GM19455 (cell line): ENCODE data around the gene CCDC85A.
"Not testable (repeated sequence)": the region's sequence is repeated elsewhere in the genome, so short reads cannot be mapped to it uniquely, and the experiment has no call there.

Experiments
- ATAC-seq: cut with Tn5 transposase; IDR thresholded peaks from one replicate; pipeline ENCODE4 v1.9.1; 2021; ENCODE audit not compliant: unreplicated experiment

CCDC85A gene

DNA sequence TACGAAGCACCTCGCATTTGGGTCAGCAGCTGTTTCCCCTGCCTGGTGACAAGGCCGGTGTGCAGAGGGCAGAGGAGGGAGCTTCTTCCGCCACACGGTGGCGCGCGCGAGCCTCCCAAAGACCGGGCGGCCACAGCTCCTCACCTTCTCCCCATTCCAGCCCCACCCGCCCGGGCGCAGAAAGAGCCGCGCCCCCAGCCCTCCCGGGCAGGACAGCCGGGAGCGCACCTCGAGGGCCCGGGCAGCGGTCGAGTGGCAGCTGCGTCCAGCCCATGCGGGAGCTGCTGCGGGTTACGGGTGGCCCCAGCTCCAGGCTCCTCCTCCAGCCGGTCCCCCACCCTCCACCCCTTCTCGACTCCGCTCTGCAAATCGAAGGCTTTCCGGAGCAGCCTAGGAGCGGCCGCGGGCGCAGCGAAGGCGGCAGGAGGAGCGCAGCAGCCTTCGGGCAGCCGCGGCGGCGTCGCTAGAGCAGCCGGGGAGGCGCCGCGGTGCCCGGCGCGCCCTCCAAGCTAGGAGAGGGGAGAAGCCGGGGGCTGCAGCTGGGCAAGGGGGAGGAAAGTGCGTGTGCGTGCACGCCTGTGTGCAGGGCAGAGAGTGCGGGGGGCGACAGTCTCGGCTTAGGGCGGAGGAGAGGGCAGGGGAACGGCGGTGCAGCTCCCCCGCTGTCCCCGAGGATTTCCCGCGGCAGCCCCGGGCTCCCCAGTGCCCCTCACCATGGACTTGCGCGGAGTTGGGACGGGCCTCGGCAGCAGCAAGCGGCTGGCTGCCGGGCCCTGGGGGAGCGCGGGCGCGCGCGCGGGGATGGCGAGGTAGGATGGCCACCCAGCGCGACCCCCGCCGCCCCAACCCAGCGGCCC is at the start of gene CCDC85A:
CCDC85A (plus strand) TSS at position 348 of the 857 bp plus-strand sequence. CDS start 635 bp downstream, outside the sequence.
- peak; percentile 95 for ATAC-seq

GRCh38 chr2:56134861-56135260 is 48.9 kb upstream of the CCDC85A start:
- no peak for ATAC-seq

DNA sequence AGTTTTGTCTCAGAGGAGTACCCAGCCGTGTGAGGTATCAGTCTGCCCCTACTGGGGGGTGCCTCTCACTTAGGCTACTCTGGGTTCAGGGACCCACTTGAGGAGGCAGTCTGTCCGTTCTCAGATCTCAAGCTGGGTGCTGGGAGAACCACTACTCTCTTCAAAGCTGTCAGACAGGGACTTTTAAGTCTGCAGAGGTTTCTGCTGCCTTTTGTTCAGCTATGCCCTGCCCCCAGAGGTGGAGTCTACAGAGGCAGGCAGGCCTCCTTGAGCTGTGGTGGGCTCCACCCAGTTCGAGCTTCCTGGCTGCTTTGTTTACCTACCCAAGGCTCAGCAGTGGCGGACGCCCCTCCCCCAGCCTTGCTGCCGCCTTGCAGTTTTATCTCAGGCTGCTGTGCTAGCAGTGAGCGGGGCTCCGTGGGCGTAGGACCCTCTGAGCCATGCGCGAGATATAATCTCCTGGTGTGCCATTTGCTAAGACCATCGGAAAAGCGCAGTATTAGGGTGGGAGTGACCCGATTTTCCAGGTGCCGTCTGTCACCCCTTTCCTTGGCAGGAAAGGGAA is 41.2 kb upstream of the CCDC85A start:
- not testable (repeated sequence) for ATAC-seq

GRCh38 chr2:56147907-56148306 is 35.9 kb upstream of the CCDC85A start:
- ATAC-seq = no peak

DNA sequence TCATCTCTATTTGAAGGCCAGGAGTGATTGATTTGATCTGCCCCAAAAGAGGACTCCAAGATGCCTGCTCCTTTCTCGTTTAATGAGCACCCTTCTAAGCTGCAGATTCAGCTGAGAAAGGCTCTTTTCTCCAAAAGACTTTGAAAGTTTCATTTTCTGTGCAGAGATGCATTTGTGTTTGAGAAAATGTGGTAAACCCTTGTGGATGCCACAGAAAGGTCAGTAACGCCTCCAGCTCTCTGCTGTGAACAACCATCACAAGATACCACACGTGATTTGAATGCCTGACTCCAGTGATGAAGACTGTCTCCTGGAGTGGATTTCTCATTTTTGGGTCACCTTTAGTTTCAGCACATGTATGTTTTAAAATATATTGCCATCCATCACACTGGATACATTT is 35.0 kb upstream of the CCDC85A start:
- no peak for ATAC-seq

DNA sequence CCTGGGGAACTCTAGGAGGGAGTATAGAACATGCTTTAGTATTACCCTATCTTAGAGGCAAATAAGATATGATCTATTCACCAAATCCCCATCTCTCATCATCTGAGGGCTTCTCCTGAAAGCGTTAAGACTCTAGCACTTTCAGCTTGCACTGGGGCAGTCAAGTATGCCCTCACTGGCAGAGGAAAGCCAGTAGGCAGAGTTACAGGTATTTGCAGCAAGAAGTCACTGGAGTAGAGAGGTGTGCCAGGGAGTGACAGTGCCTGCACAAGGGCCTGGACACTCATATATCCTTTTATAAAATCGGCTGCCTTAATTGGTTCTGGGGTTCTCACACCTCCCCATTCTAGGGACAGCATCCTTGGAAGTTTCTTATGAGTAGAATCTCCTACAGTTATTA is 31.9 kb upstream of the CCDC85A start:
- ATAC-seq = no peak

DNA sequence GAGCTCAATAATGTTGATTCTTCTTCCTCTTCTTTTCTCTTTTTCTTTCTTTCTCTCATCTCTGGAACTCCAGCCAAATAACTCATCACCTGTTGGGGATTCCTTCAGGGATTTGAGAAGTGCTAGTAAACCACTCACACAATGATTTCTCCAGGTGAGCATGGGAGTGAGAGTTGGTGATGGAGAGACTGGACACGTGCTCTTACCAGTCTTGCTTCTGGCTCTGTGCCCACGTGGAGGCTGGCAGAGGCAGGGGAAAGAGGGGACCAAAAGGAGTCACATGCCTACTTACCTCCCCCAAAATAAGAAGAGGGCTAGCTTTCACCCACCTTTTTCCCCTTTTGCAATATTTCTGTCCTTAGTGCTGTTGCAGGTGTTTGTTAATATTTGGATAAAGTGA is 28.6 kb upstream of the CCDC85A start:
- ATAC-seq = no peak

DNA sequence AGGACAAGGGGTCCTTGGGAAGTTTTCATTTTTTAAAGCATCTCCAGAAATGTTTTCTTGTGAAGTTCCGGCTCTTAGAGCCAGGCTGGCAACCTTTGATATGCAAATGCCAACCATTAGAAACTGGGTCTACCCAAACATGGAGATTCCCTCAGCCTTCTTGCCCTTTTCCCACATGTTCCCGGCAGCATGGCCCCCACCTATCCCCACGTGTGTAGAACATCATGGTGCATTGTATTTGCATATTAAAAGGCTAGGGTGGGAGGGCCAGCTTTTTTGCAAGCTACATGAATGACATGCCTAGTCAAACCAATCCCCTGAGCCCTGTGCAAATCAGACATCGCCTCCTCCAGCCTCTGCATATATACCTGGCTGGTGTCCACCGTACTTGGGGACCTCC is 23.9 kb upstream of the CCDC85A start:
- not testable (repeated sequence) for ATAC-seq

DNA sequence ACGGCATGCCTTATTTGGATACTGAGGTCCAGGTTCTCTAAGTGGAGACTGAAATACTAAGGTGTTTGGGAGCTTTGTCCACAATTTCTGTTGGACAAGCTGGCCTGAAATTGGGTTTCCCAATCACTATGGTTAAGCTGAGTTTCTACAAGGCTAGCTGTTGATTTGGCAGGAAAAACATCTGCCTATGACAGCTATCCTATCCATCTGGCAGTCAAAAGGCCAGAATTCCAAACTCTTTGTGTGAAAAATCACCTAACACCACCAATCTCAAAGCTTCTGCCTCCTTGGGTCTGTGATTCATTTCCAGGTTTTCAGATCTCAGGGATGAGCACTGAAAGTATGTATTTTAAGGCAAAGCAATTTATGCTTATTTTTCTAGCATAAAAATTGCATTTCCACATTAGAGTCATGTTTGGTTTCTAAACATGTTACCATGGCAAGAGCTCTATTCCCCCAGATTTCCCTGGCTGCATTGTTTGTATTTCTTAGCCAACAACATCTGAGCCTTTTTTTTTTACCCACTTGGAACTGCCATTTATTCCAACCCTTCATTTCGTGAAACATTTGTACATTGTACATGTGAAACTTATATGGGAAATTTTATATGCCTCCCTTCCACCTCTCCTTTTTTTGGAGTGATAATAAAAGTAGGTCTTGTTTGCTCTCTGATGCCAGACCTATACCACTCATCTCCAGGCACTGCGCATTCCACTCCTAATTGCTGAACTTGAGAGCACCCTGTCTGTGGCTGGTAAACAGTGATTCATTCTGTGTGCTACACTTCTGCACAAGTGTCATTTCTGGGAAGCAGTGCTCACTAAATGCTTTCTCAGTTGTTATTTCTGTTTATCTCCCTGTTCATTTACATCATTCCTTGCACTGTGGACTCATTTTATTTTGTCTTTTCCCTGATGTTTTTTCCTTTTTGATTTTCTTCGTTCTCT is 15.9 kb upstream of the CCDC85A start:
- no peak for ATAC-seq

- ATAC-seq = no peak
Measured at GRCh38 chr2:56169521-56169920, 14.3 kb upstream of the CCDC85A start.

DNA sequence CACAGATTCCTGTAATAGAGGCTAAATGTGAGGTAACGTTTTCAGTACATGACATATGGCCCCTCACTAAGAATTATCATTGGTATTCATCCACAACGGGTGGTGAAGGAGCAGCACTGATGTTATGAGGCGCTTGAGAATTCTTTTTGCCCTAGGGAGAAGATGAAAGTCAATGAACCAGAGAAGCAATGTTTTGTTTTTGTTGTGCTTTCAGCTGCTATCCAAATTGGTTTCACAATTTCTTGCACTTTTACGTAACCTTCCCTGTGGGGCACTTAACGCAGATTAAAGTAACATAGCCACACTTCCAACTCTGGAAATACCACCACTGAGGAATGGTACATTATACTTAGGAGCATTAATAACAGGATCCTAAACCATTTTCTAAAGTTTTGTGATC is 13.3 kb upstream of the CCDC85A start:
- ATAC-seq = no peak

GRCh38 chr2:56170988-56171387 is 12.8 kb upstream of the CCDC85A start:
- ATAC-seq = no peak

- ATAC-seq = no peak
Measured at GRCh38 chr2:56175779-56176178, 8.0 kb upstream of the CCDC85A start.

GRCh38 chr2:56177420-56178220 is 6.2 kb upstream of the CCDC85A start:
- no peak for ATAC-seq

DNA sequence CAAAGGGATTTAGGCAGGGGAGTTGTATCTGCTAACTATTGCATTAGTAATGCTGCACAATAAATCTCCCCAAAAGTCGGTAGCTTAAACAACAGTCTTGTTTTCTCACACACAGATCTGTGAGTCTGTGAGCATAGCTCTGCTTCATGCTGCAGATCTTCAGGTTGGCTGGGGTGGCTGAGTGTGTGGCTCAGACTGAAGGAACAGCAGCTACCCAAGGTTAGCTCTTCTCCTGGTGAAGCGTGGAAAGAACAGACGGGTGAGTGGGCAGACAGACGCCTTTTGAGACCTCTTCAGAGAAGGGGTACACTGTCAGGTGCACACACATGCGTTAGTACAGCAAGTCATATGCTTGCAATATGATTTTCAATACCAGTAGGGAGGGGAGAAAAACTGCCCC is 3.9 kb upstream of the CCDC85A start:
- no peak for ATAC-seq

GRCh38 chr2:56182420-56182819 is 1.4 kb upstream of the CCDC85A start:
- no peak for ATAC-seq

GRCh38 chr2:56184500-56185011 is 766 bp downstream of the CCDC85A start:
- ATAC-seq = no peak

DNA sequence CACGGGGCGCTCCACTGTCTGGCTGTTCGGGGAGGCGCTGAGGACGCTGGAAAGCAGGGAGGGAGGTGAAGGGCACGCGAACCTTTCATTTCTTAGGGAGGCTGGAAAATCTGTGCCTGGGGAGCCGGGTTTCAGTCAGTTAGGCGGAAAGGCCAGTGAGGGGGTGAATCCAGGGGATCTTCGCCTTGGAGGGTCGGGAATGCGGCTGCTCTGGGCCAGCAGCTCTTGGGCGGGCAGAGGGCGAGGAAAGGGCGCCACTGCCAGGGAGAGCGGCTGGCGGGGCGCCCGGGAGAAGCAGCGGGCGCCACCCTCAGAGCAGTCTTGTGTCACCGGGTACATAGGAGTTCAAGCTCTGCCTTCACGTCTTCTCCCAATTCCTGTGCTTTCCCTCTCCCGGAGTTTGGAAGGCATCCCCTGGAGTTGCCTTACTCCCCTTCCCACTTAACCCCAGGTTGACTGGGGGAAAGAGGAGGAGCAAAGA is 1.4 kb downstream of the CCDC85A start:
- ATAC-seq = no peak

DNA sequence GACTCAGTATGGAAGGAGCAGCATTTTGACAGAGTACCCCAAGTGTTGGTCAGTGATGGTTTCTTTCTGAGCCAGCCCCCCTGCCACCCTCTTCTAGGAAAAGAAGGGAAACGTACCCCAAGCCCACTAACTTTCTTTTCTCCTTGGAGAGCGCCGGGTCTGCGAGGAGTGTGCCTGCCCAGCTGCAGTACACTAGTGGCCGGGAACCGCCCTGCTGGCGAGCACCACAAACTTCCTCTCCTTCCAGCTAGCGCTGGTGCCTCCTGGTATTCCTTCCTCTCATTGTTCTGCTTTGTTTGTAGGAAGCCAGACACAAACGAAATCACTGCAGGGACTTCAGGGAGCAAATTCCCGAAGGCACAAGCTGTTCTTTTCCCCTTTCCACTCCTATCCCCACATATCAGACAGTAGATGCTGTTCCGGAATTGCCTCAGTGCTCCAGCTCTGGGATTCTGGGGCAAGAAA is 1.8 kb downstream of the CCDC85A start:
- ATAC-seq = no peak

GRCh38 chr2:56191617-56192016 is 7.8 kb downstream of the CCDC85A start:
- no peak for ATAC-seq
